Tibial nerve (tissue), 4 donors: ENCODE data around the gene PXDN. TPM values are rescaled to one million over a fixed set of nuclear protein-coding genes. Genes with fewer than 3 reads are reported as not detected.
A peak's percentile ranks its signal among the peaks of the same experiment; 100 is the strongest.

Source experiments
- DNase-seq, 2 donors: peaks; one replicate each; pipeline ENCODE4 v3.0.0-alpha.2; 2019; ENCODE audit warnings: low spot score in 2 of 2
- H3K27ac ChIP-seq, 4 donors: fragments of 200-600 bp; sonication (generic) in 3 of 4; one replicate each; pipeline ENCODE4 v1.5.1; 2017 to 2019; ENCODE audit warnings: mild to moderate bottlenecking in 1 of 4
- H3K27me3 ChIP-seq, 2 donors: fragments of 200-600 bp; sonication (generic) in 1 of 2; one replicate each; pipeline versions ENCODE4 v1.5.1 to v1.6.0; 2017 to 2019
- H3K36me3 ChIP-seq, 3 donors: fragments of 200-600 bp; sonication (generic); one replicate each; pipeline ENCODE4 v1.5.1; 2018 to 2019
- H3K4me1 ChIP-seq, 4 donors: fragments of 200-600 bp; sonication (generic) in 3 of 4; one replicate each; pipeline ENCODE4 v1.5.1; 2017 to 2019
- H3K4me3 ChIP-seq, 4 donors: fragments of 200-600 bp; sonication (generic) in 3 of 4; one replicate each; pipeline ENCODE4 v1.5.1; 2017 to 2019; ENCODE audit warnings: mild to moderate bottlenecking in 1 of 4, moderate library complexity in 1 of 4
- H3K9me3 ChIP-seq, 4 donors: fragments of 200-600 bp; sonication (generic) in 3 of 4; one replicate each; pipeline ENCODE4 v1.5.1; 2017 to 2019
- EP300 ChIP-seq, 2 donors: sonication (generic); formaldehyde crosslinking; IDR thresholded peaks; one replicate each; pipeline ENCODE4 v1.6.1; 2017; ENCODE audit warnings: antibody characterized with exemption in 2 of 2, mild to moderate bottlenecking in 1 of 2
- POLR2A ChIP-seq, 2 donors: fragments of 450-650 bp; IDR thresholded peaks; one replicate each; pipeline ENCODE4 v1.6.1; 2017; ENCODE audit warnings: antibody characterized with exemption in 2 of 2, mild to moderate bottlenecking in 2 of 2, moderate library complexity in 2 of 2
- WGBS, 2 donors: methylation state at CpG; one replicate each; pipeline ENCODE4 v1.1.5; 2018; 5-methylcytosine and 5-hydroxymethylcytosine counted together
- total RNA-seq, 4 donors: library from RNA; depleted of rRNA; stranded (reverse); fragments of >200 nt; gene quantifications; one replicate each; pipeline ENCODE4 v1.1.0, GENCODE V29; 2016
- TF ChIP-seq, protein P1 (sequence below), 5 experiments: fragments of 200-600 bp in 3 of 5; fragments of 450-650 bp in 2 of 5; sonication (generic) in 3 of 5; IDR thresholded peaks; one replicate each; pipeline ENCODE4 v1.5.1; 2016 to 2019; ENCODE audit warnings: antibody characterized with exemption in 5 of 5, mild to moderate bottlenecking in 3 of 5, moderate library complexity in 2 of 5

The PXDN gene
- total RNA-seq, 4 donors from 2014 or later, result 40.4 to 72.6 (median 52.4) TPM

GRCh38 chr2:1607236-1607920 is 136.9 kb downstream of the PXDN start:
- Histone ChIP-seq H3K27me3 (no peaks in the 10 kb centered on the region), H3K9me3 (no peaks in the 10 kb centered on the region), H3K4me3 (no peak overlapping the region), H3K27ac (no peak overlapping the region), H3K4me1 (peaks cover 0 to 10% (median 8%) of the 10 kb centered on the region in 4 donors), H3K36me3 (no peaks in the 10 kb centered on the region)
- WGBS, 2 donors, result 75 to 89% methylated on average over 7 of the region's 7 CpGs
- no peak for DNase-seq
- TF ChIP-seq, protein P1, sequence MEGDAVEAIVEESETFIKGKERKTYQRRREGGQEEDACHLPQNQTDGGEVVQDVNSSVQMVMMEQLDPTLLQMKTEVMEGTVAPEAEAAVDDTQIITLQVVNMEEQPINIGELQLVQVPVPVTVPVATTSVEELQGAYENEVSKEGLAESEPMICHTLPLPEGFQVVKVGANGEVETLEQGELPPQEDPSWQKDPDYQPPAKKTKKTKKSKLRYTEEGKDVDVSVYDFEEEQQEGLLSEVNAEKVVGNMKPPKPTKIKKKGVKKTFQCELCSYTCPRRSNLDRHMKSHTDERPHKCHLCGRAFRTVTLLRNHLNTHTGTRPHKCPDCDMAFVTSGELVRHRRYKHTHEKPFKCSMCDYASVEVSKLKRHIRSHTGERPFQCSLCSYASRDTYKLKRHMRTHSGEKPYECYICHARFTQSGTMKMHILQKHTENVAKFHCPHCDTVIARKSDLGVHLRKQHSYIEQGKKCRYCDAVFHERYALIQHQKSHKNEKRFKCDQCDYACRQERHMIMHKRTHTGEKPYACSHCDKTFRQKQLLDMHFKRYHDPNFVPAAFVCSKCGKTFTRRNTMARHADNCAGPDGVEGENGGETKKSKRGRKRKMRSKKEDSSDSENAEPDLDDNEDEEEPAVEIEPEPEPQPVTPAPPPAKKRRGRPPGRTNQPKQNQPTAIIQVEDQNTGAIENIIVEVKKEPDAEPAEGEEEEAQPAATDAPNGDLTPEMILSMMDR (IDR thresholded peaks at IDR 0.05), result no peak
- no peak for TF ChIP-seq EP300 (IDR thresholded peaks at IDR 0.05)
- TF ChIP-seq POLR2A (IDR thresholded peaks at IDR 0.05), result no peak

GRCh38 chr2:1606421-1607235 is 137.7 kb downstream of the PXDN start:
- H3K27me3 ChIP-seq, result no peaks in the 10 kb centered on the region
- no peak for DNase-seq
- H3K9me3 ChIP-seq, result no peaks in the 10 kb centered on the region
- no peak overlapping the region for H3K4me3 ChIP-seq
- H3K27ac ChIP-seq, result no peak overlapping the region
- H3K36me3 ChIP-seq, result no peaks in the 10 kb centered on the region
- TF ChIP-seq, protein P1 (IDR thresholded peaks at IDR 0.05), result no peak
- H3K4me1 ChIP-seq, result peaks cover 0 to 18% (median 11%) of the 10 kb centered on the region in 4 donors
- WGBS, 2 donors, result 78 to 81% methylated on average over 15 of the region's 15 CpGs

- H3K36me3 ChIP-seq, result no peaks in the 10 kb centered on the region
- H3K4me1 ChIP-seq, result peaks cover 0 to 24% (median 13%) of the 10 kb centered on the region in 4 donors
- TF ChIP-seq EP300 (IDR thresholded peaks at IDR 0.05) (no peak), POLR2A (IDR thresholded peaks at IDR 0.05) (no peak)
- TF ChIP-seq, protein P1 (IDR thresholded peaks at IDR 0.05), result no peak
- 71 to 80% methylated on average over 14 of the region's 14 CpGs for WGBS, 2 donors
- DNase-seq, result no peak
- H3K27ac ChIP-seq, result no peak overlapping the region
- H3K27me3 ChIP-seq, result no peaks in the 10 kb centered on the region
- no peak overlapping the region for H3K4me3 ChIP-seq
- no peaks in the 10 kb centered on the region for H3K9me3 ChIP-seq
These were observed 138.3 kb downstream of the PXDN start for GRCh38 chr2:1606046-1606400.

DNA sequence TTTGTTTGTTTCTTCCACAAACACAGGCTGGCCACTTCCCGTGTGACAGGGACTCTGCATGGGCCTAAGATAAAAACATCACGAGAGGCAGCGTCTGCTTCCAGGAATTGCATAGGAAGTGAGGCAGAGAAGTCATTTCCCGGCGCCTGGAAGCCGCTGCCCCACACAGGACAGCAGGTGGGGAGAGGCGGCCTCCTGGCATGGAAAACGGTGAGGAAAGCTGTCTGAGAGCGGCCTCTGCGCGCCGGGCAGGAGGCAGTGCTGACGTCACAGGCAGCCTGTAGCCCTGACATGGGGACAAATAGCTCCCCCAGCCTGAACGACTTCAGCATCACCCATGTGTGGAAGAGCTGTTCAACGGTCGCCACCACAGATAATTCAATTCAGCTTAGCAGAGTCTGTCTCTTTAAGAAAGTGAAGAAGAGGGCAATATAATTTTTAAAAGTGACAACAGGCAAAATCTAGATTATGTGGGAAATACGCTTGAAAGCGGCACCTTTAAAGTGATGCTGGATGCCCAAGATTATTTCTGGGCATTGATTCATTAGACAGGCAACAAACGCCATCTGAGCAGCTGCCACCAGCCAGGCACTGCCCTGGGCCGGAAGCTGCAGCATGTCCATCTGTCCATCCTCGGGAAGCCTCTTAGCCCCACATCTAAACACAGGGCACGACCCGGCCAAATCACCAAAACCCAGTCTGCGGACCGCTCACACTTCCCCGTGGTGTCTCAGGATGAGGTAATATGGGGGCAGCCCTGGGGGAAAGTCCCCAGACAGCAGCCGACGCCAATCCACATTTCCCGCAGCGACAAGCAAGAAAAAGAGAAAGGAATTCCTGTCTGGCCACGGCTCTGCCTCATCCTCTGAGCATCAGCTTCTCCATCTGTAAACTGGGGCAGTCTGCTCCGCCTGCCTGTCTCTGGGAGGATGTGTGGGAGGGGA is 138.9 kb downstream of the PXDN start:
- Histone ChIP-seq H3K4me3 (no peak overlapping the region), H3K36me3 (no peaks in the 10 kb centered on the region), H3K27me3 (no peaks in the 10 kb centered on the region), H3K4me1 (peaks cover 0 to 30% (median 16%) of the 10 kb centered on the region in 4 donors), H3K27ac (peak overlapping the region in 2 of 4 donors; percentile 22 to 44), H3K9me3 (no peaks in the 10 kb centered on the region)
- WGBS, 2 donors, result 37 to 43% methylated on average over 32 of the region's 32 CpGs
- TF ChIP-seq POLR2A (IDR thresholded peaks at IDR 0.05), result no peak
- TF ChIP-seq EP300 (IDR thresholded peaks at IDR 0.05), result peak; percentile 30 to 31
- TF ChIP-seq, protein P1 (IDR thresholded peaks at IDR 0.05), result no peak
- no peak for DNase-seq
